Stimulated activated CD4-positive, alpha-beta T cell treated with anti-CD3 and anti-CD28 coated beads, Interleukin-15, amount 100 ng/mL, for 1 hour (primary cell): ENCODE measurements around the gene SNX13.

Experiments
- DNase-seq, 2 donors: peaks; one replicate each; pipeline ENCODE4 v3.0.0-alpha.2; 2020; ENCODE audit warnings: low read depth in 1 of 2, low spot score in 1 of 2

SNX13 gene

GRCh38 chr7:17940302-17940883, at the start of gene SNX13:
SNX13 (minus strand) TSS chr7:17940494; CDS start chr7:17940295, 199 bp downstream.
- DNase-seq: peak; percentile 73 to 82

- no peak for DNase-seq
Observed at GRCh38 chr7:17989546-17989945, 49.3 kb upstream of the SNX13 start.

GRCh38 chr7:17988858-17989257, 48.6 kb upstream of the SNX13 start:
- DNase-seq: no peak

- no peak for DNase-seq
Observed at GRCh38 chr7:17988141-17988540, 47.8 kb upstream of the SNX13 start.

- no peak for DNase-seq
Observed at GRCh38 chr7:17986851-17987250, 46.6 kb upstream of the SNX13 start.

GRCh38 chr7:17985473-17986239, 45.4 kb upstream of the SNX13 start:
- no peak for DNase-seq

GRCh38 chr7:17984288-17984687, 44.0 kb upstream of the SNX13 start:
- DNase-seq: no peak

- no peak for DNase-seq
Observed at GRCh38 chr7:17983221-17984062, 43.1 kb upstream of the SNX13 start.

GRCh38 chr7:17976952-17977351, 36.7 kb upstream of the SNX13 start:
- no peak for DNase-seq

- no peak for DNase-seq
Observed at GRCh38 chr7:17971411-17971810, 31.1 kb upstream of the SNX13 start.

- DNase-seq: no peak
Observed at GRCh38 chr7:17968791-17969715, 28.8 kb upstream of the SNX13 start.

GRCh38 chr7:17966706-17967105, 26.4 kb upstream of the SNX13 start:
- no peak for DNase-seq

- DNase-seq: no peak
Observed at GRCh38 chr7:17965603-17966002, 25.3 kb upstream of the SNX13 start.

GRCh38 chr7:17963281-17963680, 23.0 kb upstream of the SNX13 start:
- DNase-seq: no peak

GRCh38 chr7:17962652-17963051, 22.4 kb upstream of the SNX13 start:
- no peak for DNase-seq

- no peak for DNase-seq
Observed at GRCh38 chr7:17957871-17958270, 17.6 kb upstream of the SNX13 start.

- no peak for DNase-seq
Observed at GRCh38 chr7:17952387-17952786, 12.1 kb upstream of the SNX13 start.

- DNase-seq: no peak
Observed at GRCh38 chr7:17951742-17952254, 11.5 kb upstream of the SNX13 start.

GRCh38 chr7:17948526-17949238, 8.4 kb upstream of the SNX13 start:
- no peak for DNase-seq

GRCh38 chr7:17947620-17948019, 7.3 kb upstream of the SNX13 start:
- no peak for DNase-seq
